MM.1S (cell line): ENCODE measurements around the gene COL2A1.

Source experiments
- EZH2 ChIP-seq: fragments of 300-600 bp; sonication (generic); optimal IDR thresholded peaks from 2 replicates; pipeline ENCODE3; 2017; ENCODE audit warnings: low read depth, mild to moderate bottlenecking, antibody characterized with exemption, low read length, mixed read lengths
- TF ChIP-seq, protein P1 (sequence below): fragments of 300-600 bp; sonication (generic); IDR thresholded peaks from 2 replicates; pipeline ENCODE4 v1.5.1; 2016; ENCODE audit warnings: antibody characterized with exemption, low read length, mixed read lengths

DNA sequence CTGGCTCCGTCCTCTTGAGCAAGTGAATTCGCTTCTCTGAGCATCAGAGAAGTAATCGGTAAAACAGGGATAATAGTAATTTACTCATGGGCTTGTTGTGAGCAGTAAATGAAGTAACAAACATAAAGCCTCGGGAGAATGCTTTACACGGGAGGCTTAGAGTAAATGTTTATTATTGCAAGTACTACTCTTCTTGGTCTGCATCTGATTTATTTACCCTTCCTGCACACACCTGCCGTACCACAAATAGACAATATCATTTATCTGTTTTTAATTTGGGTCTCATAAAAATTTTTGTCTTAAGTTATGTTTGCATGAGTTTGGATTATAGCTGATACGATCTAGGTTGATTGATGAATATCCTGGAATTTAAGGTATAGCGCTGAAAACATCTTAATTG lies 7.8 kb upstream of the COL2A1 start:
- TF ChIP-seq, protein P1, sequence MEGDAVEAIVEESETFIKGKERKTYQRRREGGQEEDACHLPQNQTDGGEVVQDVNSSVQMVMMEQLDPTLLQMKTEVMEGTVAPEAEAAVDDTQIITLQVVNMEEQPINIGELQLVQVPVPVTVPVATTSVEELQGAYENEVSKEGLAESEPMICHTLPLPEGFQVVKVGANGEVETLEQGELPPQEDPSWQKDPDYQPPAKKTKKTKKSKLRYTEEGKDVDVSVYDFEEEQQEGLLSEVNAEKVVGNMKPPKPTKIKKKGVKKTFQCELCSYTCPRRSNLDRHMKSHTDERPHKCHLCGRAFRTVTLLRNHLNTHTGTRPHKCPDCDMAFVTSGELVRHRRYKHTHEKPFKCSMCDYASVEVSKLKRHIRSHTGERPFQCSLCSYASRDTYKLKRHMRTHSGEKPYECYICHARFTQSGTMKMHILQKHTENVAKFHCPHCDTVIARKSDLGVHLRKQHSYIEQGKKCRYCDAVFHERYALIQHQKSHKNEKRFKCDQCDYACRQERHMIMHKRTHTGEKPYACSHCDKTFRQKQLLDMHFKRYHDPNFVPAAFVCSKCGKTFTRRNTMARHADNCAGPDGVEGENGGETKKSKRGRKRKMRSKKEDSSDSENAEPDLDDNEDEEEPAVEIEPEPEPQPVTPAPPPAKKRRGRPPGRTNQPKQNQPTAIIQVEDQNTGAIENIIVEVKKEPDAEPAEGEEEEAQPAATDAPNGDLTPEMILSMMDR = no peak
- TF ChIP-seq EZH2 = no peak
